ENCODE measurements around the gene ITSN2.

DNA sequence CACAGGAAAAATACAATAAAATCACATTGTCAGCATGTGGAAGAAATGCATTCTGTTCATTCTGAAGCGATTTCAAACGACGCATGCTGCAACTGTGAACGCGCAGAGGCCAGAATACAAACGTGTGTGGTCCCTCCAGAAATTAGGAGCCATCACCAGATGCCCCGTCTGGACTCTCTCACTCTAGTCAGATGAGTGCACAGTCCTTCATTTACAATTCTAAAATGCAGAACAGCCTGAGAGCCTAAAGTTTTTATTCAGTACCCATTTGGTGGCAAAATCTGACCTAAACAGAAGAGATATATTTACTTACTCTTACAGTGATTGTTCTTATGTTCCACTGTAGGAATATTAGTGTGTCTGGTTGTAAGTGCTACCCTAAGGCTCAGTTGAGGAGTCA is 148.9 kb downstream of the ITSN2 start:
- TF ChIP-seq POLR2A (IDR thresholded peaks at IDR 0.05; ENCODE audit: low read length) (no peak), GATA1 (IDR thresholded peaks at IDR 0.05; ENCODE audit: low read depth, low read length) (no peak)
